Thyroid gland (tissue), 4 donors: ENCODE results near the gene ULK2. TPM values are rescaled to one million over a fixed set of nuclear protein-coding genes. Genes with fewer than 3 reads are reported as not detected.

Source experiments
- DNase-seq, 2 donors: peaks; one replicate each; pipeline ENCODE4 v3.0.0-alpha.2; 2019
- H3K27ac ChIP-seq, 3 donors: fragments of 200-600 bp; sonication (generic); 1 replicate in 2 of 3; 2 replicates in 1 of 3; pipeline ENCODE4 v1.5.1; 2016 to 2019; ENCODE audit warnings: mild to moderate bottlenecking in 1 of 3, moderate library complexity in 1 of 3
- H3K27me3 ChIP-seq: fragments of 200-600 bp; sonication (generic); one replicate; pipeline ENCODE4 v1.5.1; 2019
- H3K36me3 ChIP-seq, 2 donors: fragments of 200-600 bp; sonication (generic); one replicate each; pipeline ENCODE4 v1.5.1; 2016 to 2019
- H3K4me1 ChIP-seq, 2 donors: fragments of 200-600 bp; sonication (generic); one replicate each; pipeline ENCODE4 v1.5.1; 2017 to 2019
- H3K4me3 ChIP-seq, 3 donors: fragments of 200-600 bp; sonication (generic); replicated peaks in 1 of 3; 1 replicate in 2 of 3; 2 replicates in 1 of 3; pipeline ENCODE4 v1.5.1; 2016; ENCODE audit warnings: mild to moderate bottlenecking in 1 of 3
- H3K9me3 ChIP-seq: fragments of 200-600 bp; sonication (generic); one replicate; pipeline ENCODE4 v1.5.1; 2017
- POLR2A ChIP-seq, 2 donors: fragments of 450-650 bp; IDR thresholded peaks; one replicate each; pipeline ENCODE4 v1.6.1; 2017; ENCODE audit warnings: antibody characterized with exemption in 2 of 2, mild to moderate bottlenecking in 2 of 2, moderate library complexity in 1 of 2
- WGBS, 2 donors: methylation state at CpG; one replicate each; pipeline ENCODE4 v1.1.5; 2017; 5-methylcytosine and 5-hydroxymethylcytosine counted together
- intact Hi-C: fragments of 100-400 bp; cut with DNase I; formaldehyde crosslinking; loops from one replicate; pipeline ENCODE4 v1.15.1; 2023
- total RNA-seq, 4 donors: library from RNA; depleted of rRNA; stranded (reverse); fragments of >200 nt; gene quantifications; one replicate each; pipeline ENCODE4 v1.2.3, GENCODE V29; 2016
- TF ChIP-seq, protein P1 (sequence below), 6 experiments: fragments of 200-600 bp in 3 of 6; fragments of 450-650 bp in 3 of 6; sonication (generic) in 3 of 6; IDR thresholded peaks; one replicate each; pipeline ENCODE4 v1.5.1; 2016 to 2019; ENCODE audit warnings: antibody characterized with exemption in 6 of 6, mild to moderate bottlenecking in 2 of 6, inconsistent platforms in 1 of 6, moderate library complexity in 1 of 6

ULK2 gene
- total RNA-seq, 4 donors from 2014 or later, result 15.8 to 22.6 (median 16.8) TPM

DNA sequence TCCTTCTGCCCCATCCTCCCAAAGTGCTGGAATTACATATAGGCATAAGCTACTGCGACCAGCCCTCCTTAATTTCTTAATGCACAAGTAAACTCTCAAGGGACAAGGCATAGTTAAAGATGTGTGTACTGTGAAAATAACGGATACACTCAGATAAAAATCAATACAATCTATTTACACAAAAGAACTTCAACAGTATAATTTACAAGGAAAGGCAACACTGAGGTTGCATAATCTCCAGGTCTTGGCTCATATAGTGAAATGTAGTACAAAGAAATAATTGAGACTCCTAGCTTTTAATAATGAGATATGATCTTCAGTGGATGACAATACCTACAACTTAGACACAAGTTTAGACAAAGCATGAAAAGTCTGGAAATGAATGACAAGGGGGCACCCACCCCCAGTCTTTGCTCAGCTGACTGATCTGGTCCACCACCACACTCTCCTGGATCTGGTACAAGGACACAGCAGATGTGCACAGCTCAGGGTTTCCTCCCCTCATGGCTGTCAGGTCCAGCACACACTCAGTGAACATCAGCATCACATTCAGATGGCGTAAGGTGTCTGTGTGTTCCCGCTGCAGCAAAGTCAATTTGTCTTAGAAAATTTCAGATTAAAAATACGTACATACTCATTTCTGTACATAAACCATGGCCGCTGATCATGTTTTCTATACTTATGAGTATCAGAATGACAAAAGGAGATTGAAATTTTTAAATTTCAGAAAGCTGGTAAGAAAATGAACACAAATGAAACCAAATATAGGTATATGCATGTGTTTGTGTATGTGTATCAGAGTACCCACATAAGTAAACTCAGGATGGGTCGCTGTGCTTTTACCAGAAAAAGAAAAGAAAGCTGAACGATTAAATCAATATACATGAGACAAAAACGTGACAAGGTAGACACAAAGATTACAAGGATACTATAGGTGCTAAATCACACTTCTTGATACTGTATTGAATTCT is 86.0 kb downstream of the ULK2 start:
- TF ChIP-seq, protein P1, sequence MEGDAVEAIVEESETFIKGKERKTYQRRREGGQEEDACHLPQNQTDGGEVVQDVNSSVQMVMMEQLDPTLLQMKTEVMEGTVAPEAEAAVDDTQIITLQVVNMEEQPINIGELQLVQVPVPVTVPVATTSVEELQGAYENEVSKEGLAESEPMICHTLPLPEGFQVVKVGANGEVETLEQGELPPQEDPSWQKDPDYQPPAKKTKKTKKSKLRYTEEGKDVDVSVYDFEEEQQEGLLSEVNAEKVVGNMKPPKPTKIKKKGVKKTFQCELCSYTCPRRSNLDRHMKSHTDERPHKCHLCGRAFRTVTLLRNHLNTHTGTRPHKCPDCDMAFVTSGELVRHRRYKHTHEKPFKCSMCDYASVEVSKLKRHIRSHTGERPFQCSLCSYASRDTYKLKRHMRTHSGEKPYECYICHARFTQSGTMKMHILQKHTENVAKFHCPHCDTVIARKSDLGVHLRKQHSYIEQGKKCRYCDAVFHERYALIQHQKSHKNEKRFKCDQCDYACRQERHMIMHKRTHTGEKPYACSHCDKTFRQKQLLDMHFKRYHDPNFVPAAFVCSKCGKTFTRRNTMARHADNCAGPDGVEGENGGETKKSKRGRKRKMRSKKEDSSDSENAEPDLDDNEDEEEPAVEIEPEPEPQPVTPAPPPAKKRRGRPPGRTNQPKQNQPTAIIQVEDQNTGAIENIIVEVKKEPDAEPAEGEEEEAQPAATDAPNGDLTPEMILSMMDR (IDR thresholded peaks at IDR 0.05), result no peak
- TF ChIP-seq POLR2A (IDR thresholded peaks at IDR 0.05), result no peak
- Histone ChIP-seq H3K36me3 (peaks cover 0 to 22% of the 10 kb centered on the region in 2 donors), H3K9me3 (no peaks in the 10 kb centered on the region), H3K4me3 (no peak overlapping the region), H3K4me1 (no peaks in the 10 kb centered on the region), H3K27me3 (no peaks in the 10 kb centered on the region), H3K27ac (no peak overlapping the region)
- intact Hi-C loops, result no loop called here
- WGBS, 2 donors, result 96% methylated on average over 9 of the region's 9 CpGs
- no peak for DNase-seq

DNA sequence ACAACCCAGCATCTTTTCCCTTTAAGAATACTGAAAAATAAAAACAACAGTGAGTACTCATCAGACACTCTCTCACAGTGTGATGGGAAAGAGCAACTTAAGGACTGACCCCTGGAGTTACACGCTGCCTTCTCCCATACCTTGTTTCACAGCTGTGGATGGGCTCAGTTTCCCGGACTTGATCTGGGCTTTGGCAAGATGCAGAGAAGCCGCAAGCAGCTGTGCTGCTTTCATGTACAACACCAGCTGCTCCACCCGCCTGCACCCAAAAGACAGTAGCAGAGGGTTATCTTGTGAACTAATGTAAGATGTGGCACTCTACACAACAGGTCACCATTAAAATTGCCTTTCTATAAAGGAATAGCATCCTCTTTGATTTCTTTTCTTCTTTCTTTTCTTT is 86.9 kb downstream of the ULK2 start:
- H3K36me3 ChIP-seq, result peaks cover 0 to 25% of the 10 kb centered on the region in 2 donors
- peaks cover 0 to 2% of the 10 kb centered on the region in 2 donors for H3K4me1 ChIP-seq
- 93 to 95% methylated on average over 4 of the region's 4 CpGs for WGBS, 2 donors
- intact Hi-C loops, result no loop called here
- H3K4me3 ChIP-seq, result no peak overlapping the region
- no peak for DNase-seq
- no peaks in the 10 kb centered on the region for H3K9me3 ChIP-seq
- no peak overlapping the region for H3K27ac ChIP-seq
- H3K27me3 ChIP-seq, result no peaks in the 10 kb centered on the region
- no peak for TF ChIP-seq POLR2A (IDR thresholded peaks at IDR 0.05)
- TF ChIP-seq, protein P1 (IDR thresholded peaks at IDR 0.05), result no peak

DNA sequence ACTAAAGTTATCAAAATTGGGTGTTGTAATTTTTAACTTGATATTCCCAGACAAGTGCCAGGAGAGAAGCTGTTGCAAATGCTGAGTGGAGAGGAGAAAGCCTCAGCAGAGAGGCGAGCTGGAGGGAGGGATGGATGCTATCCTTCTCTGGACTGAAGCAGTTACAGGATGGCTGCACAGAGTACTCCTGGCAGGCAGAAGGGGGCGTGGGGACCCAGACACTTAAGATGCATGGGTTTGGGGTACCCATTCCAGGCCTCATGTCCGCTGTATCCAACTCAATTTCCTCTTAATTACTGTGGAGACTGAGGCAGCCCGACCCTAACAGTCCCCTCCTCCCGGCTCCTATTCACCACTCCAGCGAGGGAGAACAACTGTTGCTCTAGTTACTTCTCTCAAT is 94.2 kb downstream of the ULK2 start:
- WGBS, 2 donors, result 90 to 93% methylated on average over 6 of the region's 6 CpGs
- Histone ChIP-seq H3K36me3 (peaks cover 0 to 13% of the 10 kb centered on the region in 2 donors), H3K27ac (no peak overlapping the region)

DNA sequence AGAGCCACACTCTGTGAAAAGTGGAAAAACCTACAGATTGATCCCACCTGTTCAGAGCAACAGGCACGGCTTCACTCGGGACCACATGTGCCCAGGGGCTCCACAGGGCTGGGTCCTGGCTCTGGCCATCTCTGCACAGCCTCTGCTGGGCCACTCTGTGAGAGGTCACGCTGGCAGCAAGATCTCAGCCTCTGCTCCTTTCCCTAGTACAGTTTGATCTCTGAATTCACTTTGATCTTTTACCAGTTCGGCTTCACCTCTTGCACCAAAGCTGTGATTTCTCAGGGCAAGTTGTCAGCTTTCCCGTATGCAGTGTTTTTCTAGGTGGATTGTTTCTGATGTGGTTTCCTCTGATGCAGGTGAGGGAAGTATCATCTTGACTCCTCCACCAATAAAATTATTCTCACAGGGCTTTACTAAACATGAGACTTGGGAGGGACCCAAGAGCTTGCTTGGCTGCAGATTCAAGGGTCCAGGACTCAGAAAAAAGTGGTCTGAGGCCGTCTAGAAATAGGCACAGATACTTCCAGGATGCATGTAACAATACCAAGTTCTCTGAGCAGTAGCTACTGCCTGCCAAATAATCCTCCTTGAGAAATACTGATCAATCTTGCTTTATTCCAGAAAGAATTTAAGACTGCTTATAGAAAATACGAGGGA is 95.6 kb downstream of the ULK2 start:
- Histone ChIP-seq H3K9me3 (no peaks in the 10 kb centered on the region), H3K27ac (peak overlapping the region; percentile 4 to 57 (median 34)), H3K36me3 (peaks cover 0 to 5% of the 10 kb centered on the region in 2 donors), H3K27me3 (no peaks in the 10 kb centered on the region), H3K4me1 (peaks cover 3 to 17% of the 10 kb centered on the region in 2 donors), H3K4me3 (no peak overlapping the region)
- intact Hi-C loops, result no loop called here
- 30 to 34% methylated on average over 6 to 7 of the region's 7 CpGs for WGBS, 2 donors
- TF ChIP-seq, protein P1 (IDR thresholded peaks at IDR 0.05), result no peak
- no peak for TF ChIP-seq POLR2A (IDR thresholded peaks at IDR 0.05)
- peak; percentile 67 to 75 for DNase-seq

More for the DNA sequence above, 94.2 kb downstream of the ULK2 start:
- no peak for DNase-seq
- intact Hi-C loops, result no loop called here
- TF ChIP-seq, protein P1 (IDR thresholded peaks at IDR 0.05), result no peak
- no peak for TF ChIP-seq POLR2A (IDR thresholded peaks at IDR 0.05)
- Histone ChIP-seq H3K9me3 (no peaks in the 10 kb centered on the region), H3K4me3 (no peak overlapping the region), H3K27me3 (no peaks in the 10 kb centered on the region), H3K4me1 (peaks cover 3 to 17% of the 10 kb centered on the region in 2 donors)
